ENCODE results near the gene NRIP2.

NRIP2 gene

DNA sequence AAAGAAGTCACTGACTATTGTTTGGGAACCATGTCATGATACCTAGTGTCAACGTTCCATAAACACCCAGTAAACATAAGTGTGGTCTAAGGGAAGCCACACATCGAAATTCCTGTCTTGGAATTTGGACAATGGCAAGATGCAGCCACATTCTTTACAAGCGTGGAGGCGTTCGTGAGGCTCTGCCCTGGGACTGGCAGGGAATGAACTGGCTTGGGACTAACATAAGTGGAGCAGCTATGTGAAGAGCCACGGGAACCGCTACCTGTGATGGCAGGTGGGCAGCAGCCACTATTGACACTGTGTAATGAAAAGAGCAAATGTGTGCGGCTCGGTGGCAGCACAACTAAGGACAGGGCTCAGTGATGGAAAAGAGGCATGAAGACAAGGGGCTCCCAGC is 10.0 kb upstream of the NRIP2 start:
- no peak for DNase-seq

DNA sequence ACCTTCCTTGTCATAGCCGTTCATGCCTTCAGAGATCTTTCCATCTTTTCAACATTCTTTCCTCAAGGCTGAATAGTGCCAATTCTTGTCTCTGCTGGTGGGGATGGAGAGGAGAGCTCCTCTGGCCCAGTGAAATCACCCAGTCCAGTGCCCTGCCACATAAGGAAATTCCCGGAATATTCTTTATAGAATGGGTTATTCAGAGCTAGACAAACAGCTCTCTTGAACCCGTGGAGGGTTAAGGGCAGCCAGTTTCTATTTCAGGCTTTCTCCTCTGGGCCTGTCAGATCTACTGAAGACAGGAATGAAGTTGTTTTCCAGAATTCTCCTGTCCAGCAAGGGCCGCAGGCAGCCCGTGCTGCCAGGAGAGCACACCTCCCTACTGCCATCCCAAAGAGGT is 8.1 kb upstream of the NRIP2 start:
- no peak for DNase-seq

DNA sequence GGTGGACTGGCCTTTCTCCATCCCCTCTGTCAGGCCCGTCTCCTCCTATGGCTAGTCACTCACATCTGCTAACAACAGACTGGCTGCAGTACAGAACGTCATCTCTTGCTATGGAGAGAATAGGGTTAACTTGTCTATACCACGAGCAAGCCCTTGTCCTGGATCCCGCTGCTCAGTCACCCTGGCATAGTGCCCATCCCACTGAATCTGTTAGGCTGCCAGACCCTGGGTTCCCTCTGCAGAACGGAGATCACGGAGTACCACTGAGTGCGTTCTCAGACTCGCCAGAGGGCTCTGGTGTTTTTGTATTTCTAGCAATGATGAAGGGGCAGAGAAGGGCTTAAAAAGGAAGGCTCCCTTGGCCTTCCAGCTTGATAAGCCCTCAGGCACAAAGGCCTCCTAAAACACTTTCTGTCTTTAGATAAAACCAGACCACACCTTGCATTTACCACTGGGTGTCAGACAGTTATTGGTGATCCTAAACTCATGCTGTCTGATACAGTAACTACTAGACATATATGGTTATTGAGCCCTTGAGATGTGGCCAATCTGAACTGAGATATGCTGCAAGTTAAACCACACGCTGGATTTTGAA is 6.3 kb upstream of the NRIP2 start:
- DNase-seq, result no peak

DNA sequence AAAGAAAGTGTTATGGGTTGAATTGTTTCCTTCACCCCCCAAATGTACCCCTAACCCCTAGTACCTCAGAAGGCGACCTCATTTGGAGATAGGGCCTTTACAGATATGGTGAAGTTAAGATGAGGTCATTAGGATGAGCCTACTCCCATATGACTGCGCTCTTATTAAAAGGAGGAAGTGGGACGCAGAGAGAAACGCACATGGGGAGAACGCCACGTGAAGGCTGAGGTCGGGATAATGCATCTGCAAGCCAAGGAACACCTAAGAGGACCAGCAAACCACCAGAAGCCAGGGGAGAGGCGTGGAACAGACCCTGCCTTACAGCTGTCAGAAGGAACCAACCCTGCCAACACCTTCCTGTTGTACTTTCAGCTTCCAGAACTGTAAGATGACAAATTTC is 1.7 kb upstream of the NRIP2 start:
- no peak for DNase-seq

DNA sequence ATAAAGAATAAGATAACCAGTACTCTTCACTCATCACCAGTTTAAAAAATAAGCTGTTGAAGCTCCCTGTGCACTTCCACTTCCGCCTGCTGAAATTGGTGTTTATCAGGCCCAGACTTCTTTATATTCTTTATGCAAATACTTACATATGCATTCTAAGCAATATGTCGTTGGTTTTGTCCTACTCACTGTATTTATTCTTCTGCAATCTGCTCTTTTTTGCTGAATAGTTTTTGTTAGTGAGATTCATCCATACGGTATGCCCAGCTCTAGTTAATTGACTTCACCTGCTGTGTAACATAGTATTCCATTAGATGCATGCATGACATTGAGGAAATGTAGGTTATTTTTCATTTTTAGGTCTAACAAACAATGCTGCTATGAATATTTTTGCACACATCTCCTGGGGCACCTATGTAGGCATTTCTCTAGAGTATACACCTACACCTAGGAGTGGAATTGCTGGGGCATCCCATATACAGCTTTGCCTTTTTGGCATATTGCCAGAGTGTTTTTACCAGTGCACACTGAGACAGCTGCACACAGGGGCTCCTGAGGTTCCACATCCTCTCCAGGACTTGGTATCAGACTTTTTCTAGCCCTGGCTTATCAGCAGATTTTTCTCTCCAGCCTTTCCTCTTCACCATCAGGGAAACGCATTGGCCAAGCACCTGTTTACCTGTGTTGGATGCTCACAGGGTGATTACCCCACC is 1.0 kb upstream of the NRIP2 start:
- no peak for DNase-seq

DNA sequence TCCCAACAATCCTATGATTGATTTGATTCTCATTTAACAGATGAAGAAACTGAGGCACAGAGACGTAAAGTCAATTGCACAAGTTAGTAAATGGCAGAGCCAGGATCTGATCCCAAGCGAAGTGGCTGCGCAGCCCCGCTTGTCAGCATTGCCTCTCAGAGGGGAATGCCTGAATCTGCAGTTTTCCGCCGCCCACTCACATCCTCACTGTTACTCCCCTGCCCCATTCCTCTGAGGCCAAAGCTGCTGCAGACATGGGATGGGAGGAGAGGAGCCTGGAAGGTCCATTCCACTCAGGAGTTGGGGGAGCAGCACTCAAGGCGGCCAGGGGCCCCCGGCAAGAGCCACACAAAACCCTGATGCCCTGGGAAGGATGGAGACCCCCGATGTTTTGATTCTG is 1.0 kb downstream of the NRIP2 start:
- DNase-seq, result no peak

DNA sequence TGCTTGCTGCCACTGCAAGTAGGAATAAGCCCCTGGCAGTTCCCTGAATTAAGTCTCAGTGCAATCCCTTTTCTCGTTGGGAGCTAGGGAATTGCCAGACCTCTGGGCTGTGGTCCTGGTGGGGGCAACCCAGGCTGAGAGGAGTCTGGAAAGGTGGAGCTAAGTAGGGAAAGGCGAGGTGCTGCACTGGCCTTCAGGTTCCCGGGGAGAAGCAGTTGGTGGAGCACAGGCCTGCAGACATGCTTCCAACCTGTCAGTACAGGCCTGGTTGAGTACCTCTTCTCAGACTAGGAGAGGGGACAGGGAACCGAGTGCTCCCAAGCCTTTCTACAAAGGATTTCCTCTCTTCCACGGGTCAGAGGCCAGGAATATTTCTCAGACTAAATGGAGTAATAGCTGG is 1.5 kb downstream of the NRIP2 start:
- no peak for DNase-seq

DNA sequence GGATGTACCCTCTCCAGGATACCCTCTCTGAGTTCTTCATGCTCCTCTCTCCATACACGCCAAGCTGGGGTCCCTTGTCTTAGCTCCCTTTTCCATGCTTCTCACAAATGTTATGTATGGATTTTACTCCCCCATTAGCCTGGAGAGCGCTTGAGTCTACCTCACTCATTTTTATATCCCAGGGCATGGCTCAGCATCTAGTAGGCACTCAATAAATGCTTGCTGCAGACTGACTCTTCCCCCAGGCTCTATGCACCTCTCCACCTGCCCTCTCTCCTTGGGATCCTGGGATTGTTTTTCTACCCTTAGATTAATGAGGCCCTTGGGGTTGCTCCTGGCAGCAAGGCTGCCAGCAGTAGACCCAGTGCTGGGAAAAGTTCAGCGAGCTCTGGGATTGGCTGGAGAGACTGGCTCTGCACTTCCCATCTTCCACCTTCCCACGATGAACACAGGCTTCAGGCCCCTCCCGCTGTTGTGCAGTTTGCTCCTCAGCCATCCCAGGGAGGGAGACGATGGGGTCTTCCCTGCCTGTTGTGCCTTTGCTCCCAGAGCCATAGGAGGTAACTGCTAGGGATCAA is 2.2 kb downstream of the NRIP2 start:
- DNase-seq, result no peak

DNA sequence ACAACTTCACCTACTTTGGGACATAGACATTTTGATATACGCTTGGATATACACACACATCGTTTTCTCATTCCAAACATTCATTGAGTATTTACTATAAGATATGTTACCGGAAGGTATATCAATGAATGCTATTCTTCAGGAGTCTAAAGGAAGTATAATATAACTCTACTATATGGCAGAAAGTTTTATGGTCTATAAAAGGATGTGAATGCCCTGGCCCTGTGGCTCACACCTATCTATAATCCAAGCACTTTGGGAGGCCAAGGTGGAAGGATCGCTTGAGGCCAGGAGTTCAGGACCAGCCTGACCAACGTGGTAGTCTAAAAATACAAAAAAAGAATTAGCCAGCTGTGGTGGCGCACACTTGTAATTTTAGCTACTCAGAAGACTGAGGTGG is 5.6 kb downstream of the NRIP2 start:
- DNase-seq, result no peak

DNA sequence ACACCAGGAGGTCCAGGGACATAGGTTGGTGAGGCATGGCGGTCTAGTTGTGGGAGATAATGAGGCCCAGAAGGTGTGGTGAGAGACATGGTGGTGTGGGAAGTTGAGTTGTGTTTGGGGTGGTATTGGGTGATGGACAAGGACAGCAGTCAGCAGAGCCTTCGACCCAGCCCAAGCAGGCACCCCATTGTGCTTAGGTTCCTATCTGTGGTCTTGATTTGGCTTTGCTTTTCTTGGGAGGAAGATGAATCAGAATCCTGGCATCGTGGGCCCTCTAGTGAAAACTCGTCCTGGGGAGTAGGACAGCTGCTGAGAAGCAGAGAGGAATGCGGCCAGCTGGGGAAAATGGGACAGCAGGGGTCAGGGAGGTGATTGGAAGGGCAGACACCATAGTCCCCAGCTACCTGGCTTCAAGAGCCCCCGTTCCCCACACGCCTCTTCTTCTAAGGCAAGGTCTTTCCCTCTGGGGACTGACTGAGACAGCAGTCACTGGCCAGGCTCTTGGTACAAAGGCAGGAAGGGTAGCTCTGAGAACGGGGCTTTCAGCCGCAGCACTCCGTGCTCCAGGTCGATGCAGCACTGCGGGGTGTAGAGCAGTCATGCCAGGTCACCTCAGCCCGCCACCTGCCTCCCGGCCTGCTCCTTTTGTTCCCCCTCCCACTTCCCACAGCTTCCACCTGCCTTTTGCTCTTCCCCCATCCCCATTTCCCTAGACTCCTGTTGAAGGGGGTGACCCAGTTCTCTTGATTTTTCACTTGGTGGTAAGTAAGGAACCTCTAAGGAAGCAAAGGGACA is 7.9 kb downstream of the NRIP2 start:
- no peak for DNase-seq

DNA sequence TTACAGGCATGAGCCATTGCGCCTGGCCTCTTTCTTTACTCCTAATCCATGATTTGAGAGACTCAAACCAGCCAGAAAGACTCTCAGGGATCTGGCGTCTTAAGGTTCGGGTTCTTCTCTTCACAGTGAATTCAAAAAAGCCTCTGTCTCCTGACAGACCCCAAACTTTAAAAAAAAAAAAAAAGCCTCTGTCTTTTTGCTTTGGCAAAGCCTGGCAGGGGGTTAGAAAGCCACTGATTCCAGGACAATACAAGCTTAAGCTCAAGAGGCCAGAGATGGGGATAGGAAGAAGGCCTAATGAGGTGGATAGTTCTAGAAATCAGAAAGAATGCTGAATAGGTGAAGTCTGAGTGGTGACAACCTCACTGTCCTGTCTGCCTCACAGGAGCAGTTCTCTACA is 8.8 kb downstream of the NRIP2 start:
- DNase-seq, result no peak

DNA sequence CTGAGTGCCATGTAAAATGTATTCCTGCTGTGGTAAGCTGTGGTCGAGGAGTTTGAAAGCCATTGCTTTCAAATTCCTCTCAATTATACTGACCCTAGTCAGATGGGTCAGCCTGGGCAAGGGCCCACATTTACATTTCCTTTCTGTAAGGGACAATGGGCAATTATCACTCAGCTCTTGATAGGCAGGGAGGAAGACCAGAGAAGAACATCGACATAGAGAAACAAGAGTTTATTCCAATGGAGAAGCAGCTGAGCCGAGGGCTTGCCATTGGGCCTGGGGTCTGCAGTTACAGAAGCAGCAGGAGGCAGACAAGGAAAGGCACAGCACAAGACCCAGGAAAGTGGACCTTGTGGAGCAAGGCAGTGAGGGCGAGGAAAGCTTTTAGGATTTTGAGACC is 9.7 kb downstream of the NRIP2 start:
- DNase-seq, result no peak

DNA sequence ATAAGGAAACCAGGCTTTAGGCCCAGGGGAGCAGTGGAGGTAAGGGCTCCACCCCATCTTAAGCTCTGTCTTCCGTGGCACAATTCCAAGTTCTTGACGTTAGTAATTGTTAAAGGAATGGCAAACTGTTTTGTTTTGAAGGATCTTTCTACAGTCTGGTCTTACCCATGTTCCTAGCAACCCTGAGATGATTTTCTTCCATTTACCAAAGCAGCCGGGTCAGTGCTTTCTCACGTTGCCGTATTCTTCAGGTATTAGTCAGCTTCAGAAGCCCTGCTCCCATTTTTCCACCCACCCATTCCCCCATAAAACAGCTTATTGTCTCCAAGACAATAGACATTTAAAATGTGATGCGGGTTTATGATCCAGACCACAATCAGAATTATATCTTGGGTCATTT is 10.3 kb downstream of the NRIP2 start:
- DNase-seq, result no peak

DNA sequence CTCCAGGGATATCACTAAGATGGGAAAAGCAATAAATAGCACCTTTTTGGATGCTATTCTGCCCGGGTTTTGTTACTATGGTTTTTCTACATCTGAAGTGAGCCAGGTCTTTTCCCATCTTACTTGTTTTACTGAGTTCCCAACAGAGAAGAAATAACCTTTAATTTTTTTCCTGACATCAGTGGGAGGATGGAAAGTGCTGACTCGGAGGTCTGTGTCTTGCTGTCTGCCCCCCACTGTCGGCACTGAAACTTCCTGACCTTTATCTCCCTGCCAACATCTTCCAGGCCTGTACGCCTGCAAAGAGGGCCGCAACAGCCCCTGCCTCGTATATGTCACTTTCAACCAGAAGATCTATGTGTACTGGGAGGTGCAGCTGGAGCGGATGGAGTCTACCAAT is 11.4 kb downstream of the NRIP2 start:
- DNase-seq, result no peak

DNA sequence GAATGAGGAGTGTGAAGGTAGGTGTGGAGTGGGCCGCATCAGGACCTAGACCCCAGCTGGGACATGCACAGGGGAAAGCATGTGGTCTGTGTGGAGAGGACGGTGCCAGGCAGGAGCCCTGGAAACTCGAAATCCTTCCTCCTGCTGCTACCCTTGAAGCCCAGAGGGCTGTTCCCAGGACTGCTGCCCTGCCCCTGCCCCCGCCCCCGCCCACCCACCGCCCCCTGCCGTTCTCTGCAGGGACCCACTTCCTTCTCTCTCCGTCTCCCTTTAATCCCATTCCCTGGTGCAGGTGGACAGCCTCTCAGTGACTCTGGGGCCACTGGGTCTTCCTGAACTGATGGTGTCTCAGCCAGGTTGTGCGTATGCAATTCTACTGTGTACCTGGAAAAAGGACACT is 14.4 kb downstream of the NRIP2 start:
- DNase-seq, result no peak

DNA sequence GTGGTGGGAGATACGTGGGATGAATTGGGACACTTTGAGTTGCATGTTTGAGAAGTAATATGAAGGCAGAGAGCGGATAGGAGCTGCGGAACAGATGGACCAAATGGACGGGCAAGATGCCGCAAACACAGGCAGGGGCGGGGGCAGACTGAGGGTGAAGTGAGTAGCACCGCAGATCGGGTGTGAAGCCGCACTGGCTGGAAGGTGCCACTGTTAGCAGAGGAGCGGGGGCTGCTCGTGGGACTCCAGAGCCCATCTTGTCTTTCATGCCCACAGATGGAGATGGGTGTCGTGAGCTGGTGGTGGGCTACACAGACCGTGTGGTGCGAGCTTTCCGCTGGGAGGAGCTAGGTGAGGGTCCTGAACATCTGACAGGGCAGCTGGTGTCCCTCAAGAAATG is 15.0 kb downstream of the NRIP2 start:
- DNase-seq, result no peak

DNA sequence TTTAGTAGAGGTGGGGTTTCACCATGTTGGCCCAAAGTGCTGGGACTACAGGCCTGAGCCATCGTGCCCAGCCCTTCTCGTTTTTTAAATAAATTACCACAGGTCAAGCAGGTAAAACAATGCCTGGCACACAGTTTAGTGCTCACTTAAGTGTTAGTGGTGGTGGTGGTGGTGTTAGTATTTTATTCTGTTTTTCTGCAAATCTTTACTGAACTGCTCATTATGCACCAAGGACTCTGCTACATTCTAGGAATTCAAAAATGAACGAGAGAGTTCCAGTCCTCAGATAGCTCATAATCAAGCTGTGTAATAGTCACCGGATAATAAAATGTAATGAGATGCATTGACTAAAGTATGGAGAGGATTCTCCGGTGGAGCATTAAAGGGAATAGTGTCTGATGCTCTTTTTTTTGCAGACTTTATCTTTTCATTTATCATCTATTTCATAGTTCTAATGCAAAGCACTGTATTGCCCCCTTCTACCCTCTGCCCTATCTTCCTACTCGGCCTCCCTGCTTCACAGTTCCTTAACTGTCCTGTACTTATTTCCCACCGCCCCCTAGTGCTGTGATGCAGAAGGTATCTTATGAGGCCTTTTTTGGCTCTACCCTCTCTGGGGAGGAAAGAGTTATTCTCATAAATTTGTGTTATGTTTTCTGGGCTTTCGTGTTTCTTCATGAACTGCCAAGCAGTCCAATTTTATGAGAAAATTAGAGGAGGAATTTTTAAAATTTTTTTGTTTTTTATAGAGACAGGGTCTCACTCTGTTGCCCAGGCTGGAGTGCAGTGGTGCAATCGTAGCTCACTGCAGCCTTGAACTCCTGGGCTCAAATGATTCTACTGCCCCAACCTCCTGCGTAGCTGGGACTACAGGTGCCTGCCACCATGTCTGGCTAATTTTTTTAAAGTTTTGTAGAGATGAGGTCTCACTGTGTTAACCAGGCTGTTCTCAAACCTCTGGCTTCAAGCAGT is 21.3 kb downstream of the NRIP2 start:
- DNase-seq, result peak; percentile 54

DNA sequence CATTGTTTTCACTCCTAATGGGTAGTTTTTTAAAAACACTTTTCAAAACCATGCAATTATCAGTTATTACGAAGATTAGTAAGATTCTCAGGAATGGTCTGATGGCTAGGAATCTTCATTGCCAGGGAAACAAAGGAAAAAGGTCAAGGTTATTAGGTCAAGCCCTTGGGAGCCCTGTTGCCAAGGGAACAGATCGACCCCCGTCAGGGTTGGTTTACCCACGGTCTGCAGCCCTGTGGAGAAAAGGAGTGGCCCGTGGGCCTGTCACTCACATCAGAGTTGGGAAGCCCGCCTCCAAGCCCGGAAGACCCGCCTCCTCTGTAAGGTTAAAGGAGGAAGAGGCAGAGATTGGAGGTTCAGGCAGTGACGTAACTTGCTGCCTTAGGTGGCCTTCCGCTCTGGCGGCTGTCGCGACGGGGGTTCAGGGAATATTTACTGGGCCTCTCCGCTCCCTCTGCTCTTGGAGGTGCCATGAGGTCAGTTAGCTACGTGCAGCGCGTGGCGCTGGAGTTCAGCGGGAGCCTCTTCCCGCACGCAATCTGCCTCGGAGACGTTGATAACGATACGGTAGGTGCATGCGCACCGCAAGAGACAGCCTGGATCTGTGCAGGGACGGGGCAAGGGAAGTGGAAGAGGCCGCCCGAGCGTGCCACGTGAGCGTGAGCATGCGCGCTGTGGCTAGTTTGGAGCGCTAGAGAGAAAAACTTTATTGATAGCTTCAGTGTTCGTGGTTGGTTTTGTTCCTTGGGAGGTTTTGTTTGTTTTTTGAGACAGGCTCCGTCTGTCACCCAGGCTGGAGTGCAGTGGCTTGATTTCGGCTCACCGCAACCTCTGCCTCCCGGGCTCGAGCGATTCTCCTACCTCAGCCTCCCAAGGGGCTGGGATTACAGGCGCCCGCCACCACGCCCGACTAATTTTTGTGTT is 22.3 kb downstream of the NRIP2 start, which contains the start of gene ITFG2:
Gene ITFG2 (plus strand): TSS at position 379 of the 924 bp plus-strand sequence. CDS start 93 bp downstream, at position 472.
- peak; percentile 99 for DNase-seq

DNA sequence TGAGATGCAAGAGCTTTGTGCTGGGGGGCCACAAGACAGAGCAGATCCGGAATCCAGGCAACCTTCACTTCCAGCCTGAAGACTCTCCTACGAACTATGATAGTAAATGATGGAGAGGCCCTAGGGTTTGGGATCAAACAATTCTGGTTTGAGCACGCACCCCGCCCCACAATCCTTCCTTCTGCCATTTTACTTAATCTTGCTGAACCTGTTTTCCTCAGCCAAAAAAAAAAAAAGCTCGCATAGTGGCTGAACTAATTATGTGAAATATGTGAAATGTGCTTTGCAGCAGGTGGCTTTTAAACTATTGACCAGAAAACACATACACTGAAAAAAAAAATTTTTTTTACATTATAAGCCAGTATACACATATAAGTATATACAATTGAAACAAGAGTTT is 23.0 kb downstream of the NRIP2 start:
- no peak for DNase-seq

DNA sequence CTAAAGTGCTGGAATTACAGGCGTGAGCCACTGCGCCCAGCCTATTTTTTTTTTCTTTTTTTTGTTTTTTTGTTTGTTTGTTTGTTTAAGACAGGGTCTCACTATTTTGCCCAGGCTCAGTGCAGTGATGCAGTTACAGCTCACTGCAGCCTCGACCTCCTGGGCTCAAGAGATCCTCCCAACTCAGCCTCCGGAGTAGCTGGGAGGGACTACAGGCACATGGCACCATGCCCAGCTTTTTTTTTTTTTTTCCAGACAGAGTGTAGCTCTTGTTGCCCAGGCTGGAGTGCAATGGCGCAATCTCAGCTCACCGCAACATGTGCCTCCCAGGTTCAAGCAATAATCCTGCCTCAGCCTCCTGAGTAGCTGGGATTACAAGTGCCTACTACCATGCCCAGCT is 28.1 kb downstream of the NRIP2 start:
- no peak for DNase-seq

DNA sequence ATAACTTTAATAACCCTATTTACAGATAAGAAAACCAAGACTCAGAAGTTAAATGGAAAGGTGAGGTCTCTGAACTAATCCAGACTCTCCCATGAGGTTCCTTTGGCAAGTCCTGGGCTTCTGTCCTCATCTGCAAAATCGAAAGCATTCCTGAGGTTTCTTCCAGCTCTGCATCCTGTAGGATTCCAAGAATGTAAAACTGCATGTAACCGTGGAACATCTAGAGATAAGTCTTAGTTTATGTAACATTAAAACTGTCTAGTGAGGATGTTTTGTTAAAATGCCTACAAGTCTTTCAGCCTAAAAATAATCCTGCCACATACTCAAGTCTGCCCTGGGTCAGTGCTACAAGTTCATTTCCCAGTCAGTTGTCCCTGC is 29.7 kb downstream of the NRIP2 start:
- DNase-seq, result no peak
